A549 (cell line): ENCODE measurements around the gene TMEM200A. TPM values are rescaled to one million over a fixed set of nuclear protein-coding genes. Genes with fewer than 3 reads are reported as not detected.

Experiments used
- ATAC-seq, 2 experiments: fragments of 200-7000 bp in 1 of 2; fragments of >200 bp in 1 of 2; cut with Nextera tagmentation in 1 of 2; cut with Tn5 transposase in 1 of 2; 3 replicates each; pipeline versions ENCODE4 v1.8.0 to v1.9.1; 2018 to 2020; ENCODE audit warnings: mild to moderate bottlenecking in 1 of 2, moderate library complexity in 1 of 2
- CTCF ChIA-PET: fragments of 300-600 bp; sonication (Branson Sonifier 250); formaldehyde crosslinking; extraction: SDS; loops from one replicate; lab custom pipeline; 2021; ENCODE audit warnings: antibody characterized with exemption, inconsistent platforms; lab: Yijun Ruan, JAX
- POLR2A ChIA-PET: fragments of 350-600 bp; formaldehyde crosslinking; extraction: SDS; loops from one replicate; lab custom pipeline; 2021; ENCODE audit warnings: antibody characterized with exemption, inconsistent platforms; lab: Yijun Ruan, JAX
- DNase-seq, 2 experiments: peaks; one replicate each; pipeline versions ENCODE4 v3.0.0 to v3.0.0-alpha.2; 2011 to 2016; ENCODE audit warnings: low read depth in 1 of 2, low spot score in 1 of 2
- FAIRE-seq: peaks from 2 replicates; lab custom pipeline; 2011; peaks lifted over from hg19 to GRCh38; lab: Jason Lieb, UNC
- H3K27ac ChIP-seq, 2 experiments: fragments of >200 bp; sonication (Bioruptor Twin); formaldehyde crosslinking; 3 replicates each; pipeline ENCODE4 v1.5.1; 2016 to 2017
- H3K4me1 ChIP-seq: fragments of >200 bp; sonication (Bioruptor Twin); formaldehyde crosslinking; 3 replicates; pipeline ENCODE4 v1.6.1; 2016
- H3K4me2 ChIP-seq: fragments of >200 bp; sonication (Bioruptor Twin); formaldehyde crosslinking; 3 replicates; pipeline ENCODE4 v1.6.1; 2016
- H3K4me3 ChIP-seq: fragments of >200 bp; sonication (Bioruptor Twin); formaldehyde crosslinking; 3 replicates; pipeline ENCODE4 v1.5.1; 2016
- H3K9me3 ChIP-seq: fragments of >200 bp; sonication (Bioruptor Twin); formaldehyde crosslinking; 3 replicates; pipeline ENCODE4 v1.6.1; 2016
- BHLHE40 ChIP-seq: IDR thresholded peaks from 2 replicates; pipeline ENCODE4 v1.6.1; 2012; ENCODE audit warnings: low read depth, low read length, inconsistent platforms
- CBX8 ChIP-seq: fragments of 200-600 bp; sonication (generic); IDR thresholded peaks from 2 replicates; pipeline ENCODE4 v1.6.1; 2016
- CHD4 ChIP-seq: fragments of 200-600 bp; sonication (generic); IDR thresholded peaks from 2 replicates; pipeline ENCODE4 v1.6.1; 2016; ENCODE audit warnings: antibody characterized with exemption, mild to moderate bottlenecking, borderline replicate concordance
- CTCF ChIP-seq: fragments of >200 bp; sonication (Bioruptor Twin); formaldehyde crosslinking; IDR thresholded peaks from 3 replicates; pipeline ENCODE4 v1.5.1; 2016
- E2F6 ChIP-seq: IDR thresholded peaks from 2 replicates; pipeline ENCODE4 v1.6.1; 2012; ENCODE audit warnings: low read depth, borderline replicate concordance
- EHMT2 ChIP-seq: fragments of 200-600 bp; sonication (generic); IDR thresholded peaks from 2 replicates; pipeline ENCODE4 v1.6.1; 2016; ENCODE audit warnings: antibody characterized with exemption, low read depth, mild to moderate bottlenecking, moderate library complexity
- ELK1 ChIP-seq: fragments of 150-350 bp; IDR thresholded peaks from 2 replicates; pipeline ENCODE4 v1.6.1; 2014; ENCODE audit warnings: low read depth, mild to moderate bottlenecking, low read length
- HEYL ChIP-seq: fragments of 250-450 bp; sonication (Bioruptor Pico); IDR thresholded peaks from 2 replicates; pipeline ENCODE4 v1.8.0; 2021; ENCODE audit warnings: mild to moderate bottlenecking, moderate library complexity
- JUNB ChIP-seq: fragments of >200 bp; sonication (Bioruptor Twin); formaldehyde crosslinking; IDR thresholded peaks from 2 replicates; pipeline ENCODE4 v1.6.1; 2016
- MAX ChIP-seq: IDR thresholded peaks from 2 replicates; pipeline ENCODE4 v1.6.1; 2012
- MYC ChIP-seq: IDR thresholded peaks from 2 replicates; pipeline ENCODE4 v1.6.1; 2012; ENCODE audit warnings: mild to moderate bottlenecking, inconsistent platforms, low read length, improper control_type of control experiment, borderline replicate concordance
- PHF8 ChIP-seq: fragments of 200-600 bp; sonication (generic); IDR thresholded peaks from 2 replicates; pipeline ENCODE4 v1.6.1; 2016; ENCODE audit warnings: low read depth, mild to moderate bottlenecking, antibody characterized with exemption, moderate library complexity, borderline replicate concordance
- RARB ChIP-seq: fragments of 250-450 bp; sonication (Bioruptor Pico); IDR thresholded peaks from 2 replicates; pipeline ENCODE4 v1.8.0; 2021; ENCODE audit warnings: mild to moderate bottlenecking, moderate library complexity
- RFX5 ChIP-seq: fragments of 450-650 bp; IDR thresholded peaks from 2 replicates; pipeline ENCODE4 v1.7.1; 2014; ENCODE audit warnings: antibody characterized with exemption, mild to moderate bottlenecking, moderate library complexity
- SREBF2 ChIP-seq: fragments of 450-650 bp; IDR thresholded peaks from 2 replicates; pipeline ENCODE4 v1.6.1; 2014; ENCODE audit warnings: mild to moderate bottlenecking, moderate library complexity
- TP53 ChIP-seq: fragments of 250-450 bp; sonication (Bioruptor Pico); IDR thresholded peaks from 2 replicates; pipeline ENCODE4 v1.5.0; 2021; ENCODE audit warnings: mild to moderate bottlenecking, moderate library complexity
- USF2 ChIP-seq: fragments of 450-650 bp; IDR thresholded peaks from 2 replicates; pipeline ENCODE4 v1.6.1; 2014; ENCODE audit warnings: antibody characterized with exemption
- ZC3H11A ChIP-seq: fragments of 450-650 bp; IDR thresholded peaks from 2 replicates; pipeline ENCODE4 v1.6.1; 2014; ENCODE audit warnings: antibody characterized with exemption, mild to moderate bottlenecking
- ZNF302 ChIP-seq: fragments of 250-450 bp; sonication (Bioruptor Pico); IDR thresholded peaks from 2 replicates; pipeline ENCODE4 v1.9.0; 2021; ENCODE audit warnings: inconsistent platforms, mild to moderate bottlenecking, moderate library complexity
- WGBS: methylation state at CpG from one replicate; pipeline ENCODE4 v1.1.6; 2017; ENCODE audit errors: missing lambda C conversion rate; 5-methylcytosine and 5-hydroxymethylcytosine counted together
- polyA plus RNA-seq, 4 experiments: library from polyadenylated mRNA; depleted of rRNA in 3 of 4; stranded (reverse); fragments of >200 nt; fragmentation: RNase III in 1 of 4; extraction: RNeasy Plus Mini Kit Qiagen cat#74134 plus additional on column Dnase treatment in 1 of 4; gene quantifications; 2 replicates in 3 of 4; 3 replicates in 1 of 4; pipeline ENCODE4 v1.2.3, GENCODE V29; 2011 to 2017
- TF ChIP-seq, protein P1 (sequence below): IDR thresholded peaks from 2 replicates; pipeline ENCODE4 v1.6.1; 2012

The TMEM200A gene
- polyA plus RNA-seq, 2 of the 4 experiments (the other 2 are of a cell fraction) = 0.03 TPM; not detected in 1

- CTCF ChIA-PET = no interaction called here
- 6% methylated on average over 7 of the region's 7 CpGs for WGBS
- no peak for ATAC-seq
Observed at GRCh38 chr6:130486417-130486816, 120.6 kb downstream of the TMEM200A start.

DNA sequence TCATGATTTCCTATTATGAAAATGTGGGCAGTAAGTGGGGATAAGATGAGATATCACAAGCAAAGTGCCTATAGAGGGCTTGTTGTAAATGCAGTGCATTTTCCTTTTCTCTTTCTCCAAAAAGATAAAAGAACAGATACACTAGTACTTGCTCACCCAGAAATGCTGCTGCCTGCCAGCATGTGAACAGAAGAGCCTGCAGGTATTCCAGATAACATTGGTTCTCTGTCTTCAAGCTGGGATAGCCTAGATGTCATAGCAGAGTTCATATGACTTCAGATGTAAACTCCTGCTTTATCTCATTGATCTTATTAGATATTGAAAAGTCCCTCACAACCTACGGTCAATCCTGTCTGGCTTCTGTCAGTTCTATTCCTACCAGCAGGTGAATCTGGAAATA, 123.7 kb downstream of the TMEM200A start:
- Histone ChIP-seq H3K9me3 (no peaks in the 10 kb centered on the region), H3K4me2 (no peak overlapping the region), H3K4me3 (no peak overlapping the region), H3K27ac (no peak overlapping the region), H3K4me1 (no peaks in the 10 kb centered on the region)
- ChIA-PET CTCF (no interaction called here), POLR2A (no interaction called here)
- no peak for ATAC-seq
- 6% methylated on average over 1 of the region's 1 CpG for WGBS
- FAIRE-seq = no peak
- no peak for DNase-seq
- TF ChIP-seq BHLHE40 (no peak), PHF8 (no peak), E2F6 (no peak), JUNB (no peak), MYC (no peak), CHD4 (no peak), ELK1 (no peak), ZNF302 (no peak), ZC3H11A (no peak)
- TF ChIP-seq, protein P1, sequence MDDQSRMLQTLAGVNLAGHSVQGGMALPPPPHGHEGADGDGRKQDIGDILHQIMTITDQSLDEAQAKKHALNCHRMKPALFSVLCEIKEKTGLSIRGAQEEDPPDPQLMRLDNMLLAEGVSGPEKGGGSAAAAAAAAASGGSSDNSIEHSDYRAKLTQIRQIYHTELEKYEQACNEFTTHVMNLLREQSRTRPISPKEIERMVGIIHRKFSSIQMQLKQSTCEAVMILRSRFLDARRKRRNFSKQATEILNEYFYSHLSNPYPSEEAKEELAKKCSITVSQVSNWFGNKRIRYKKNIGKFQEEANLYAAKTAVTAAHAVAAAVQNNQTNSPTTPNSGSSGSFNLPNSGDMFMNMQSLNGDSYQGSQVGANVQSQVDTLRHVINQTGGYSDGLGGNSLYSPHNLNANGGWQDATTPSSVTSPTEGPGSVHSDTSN = no peak

More at GRCh38 chr6:130486417-130486816, 120.6 kb downstream of the TMEM200A start:
- POLR2A ChIA-PET = no interaction called here
- Histone ChIP-seq H3K4me2 (no peak overlapping the region), H3K9me3 (no peaks in the 10 kb centered on the region)
- no peak for FAIRE-seq
- no peak for TF ChIP-seq USF2
- TF ChIP-seq, protein P1 = no peak
- TF ChIP-seq RFX5 = no peak
- TF ChIP-seq BHLHE40 = no peak
- TF ChIP-seq RARB = no peak
- TF ChIP-seq ZC3H11A = no peak
- no peak for TF ChIP-seq E2F6
- no peak for TF ChIP-seq SREBF2
- no peak for TF ChIP-seq CBX8
- TF ChIP-seq ELK1 = no peak
- no peak for TF ChIP-seq MAX
- no peak for TF ChIP-seq TP53 (CRISPR knock-in tag)
- no peak for TF ChIP-seq HEYL
- TF ChIP-seq EHMT2 = no peak
- TF ChIP-seq CTCF = no peak
- TF ChIP-seq, all 56 proteins: peak for 0
- Histone ChIP-seq H3K27ac (no peak overlapping the region), H3K4me3 (no peak overlapping the region), H3K4me1 (no peaks in the 10 kb centered on the region)
- DNase-seq = no peak
